GM19468 (cell line): ENCODE data around the gene SCAF1.

Experiments used
- ATAC-seq: cut with Tn5 transposase; IDR thresholded peaks from one replicate; pipeline ENCODE4 v1.9.1; 2021; ENCODE audit warnings: mild to moderate bottlenecking, moderate library complexity, moderate number of reproducible peaks; ENCODE audit not compliant: unreplicated experiment; ENCODE audit errors: extremely low read depth

The SCAF1 gene

DNA sequence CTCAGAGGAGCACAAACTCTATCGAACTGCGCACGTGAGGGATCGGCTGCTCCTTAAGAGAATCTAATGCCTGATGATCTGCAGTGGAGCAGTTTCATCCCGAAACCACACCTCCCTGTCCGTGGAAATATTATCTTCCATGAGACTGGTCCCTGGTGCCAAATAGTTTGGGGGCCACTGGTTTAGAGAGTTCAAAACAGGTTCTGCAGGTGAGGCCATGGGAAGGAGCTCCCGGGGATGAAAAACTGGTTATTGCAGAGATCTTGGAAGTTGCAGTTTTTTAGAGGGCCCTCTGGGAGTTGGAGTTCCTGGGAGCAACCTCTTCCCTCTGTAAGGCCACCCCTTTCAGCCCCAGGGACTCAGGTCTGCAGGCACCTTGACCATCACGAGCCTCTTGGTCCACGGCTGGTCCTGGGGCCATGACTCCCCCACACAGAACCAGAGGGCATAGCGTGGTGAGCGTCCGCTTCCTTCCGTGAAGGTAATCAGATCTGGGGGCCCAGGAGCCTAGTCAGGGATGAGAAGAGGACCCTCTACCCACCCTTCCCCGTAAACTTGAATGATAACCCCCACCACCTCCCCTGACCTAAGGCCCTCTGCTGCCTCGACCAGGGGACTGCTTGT, 18.4 kb downstream of the SCAF1 start:
- no peak for ATAC-seq

DNA sequence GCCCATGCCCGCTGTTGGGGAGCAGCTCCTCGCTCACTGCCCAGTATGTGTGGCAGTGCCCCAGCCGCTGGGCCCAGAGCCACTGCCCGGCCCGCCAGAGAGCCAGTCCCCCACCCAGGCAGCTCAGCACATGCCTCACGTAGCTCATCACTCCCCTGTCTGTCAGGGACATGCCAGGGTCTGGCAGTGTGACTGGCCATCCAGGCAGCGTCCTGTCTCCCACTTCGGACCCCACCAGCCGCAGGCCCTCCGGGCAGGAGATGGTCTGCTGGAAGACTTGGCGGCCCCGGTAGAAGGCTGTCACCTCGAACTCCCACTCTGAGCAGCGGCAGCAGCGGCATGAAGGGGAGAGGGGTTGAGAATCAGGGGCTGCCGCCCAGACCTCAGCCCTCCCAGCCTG, 20.0 kb downstream of the SCAF1 start:
- ATAC-seq, result no peak

DNA sequence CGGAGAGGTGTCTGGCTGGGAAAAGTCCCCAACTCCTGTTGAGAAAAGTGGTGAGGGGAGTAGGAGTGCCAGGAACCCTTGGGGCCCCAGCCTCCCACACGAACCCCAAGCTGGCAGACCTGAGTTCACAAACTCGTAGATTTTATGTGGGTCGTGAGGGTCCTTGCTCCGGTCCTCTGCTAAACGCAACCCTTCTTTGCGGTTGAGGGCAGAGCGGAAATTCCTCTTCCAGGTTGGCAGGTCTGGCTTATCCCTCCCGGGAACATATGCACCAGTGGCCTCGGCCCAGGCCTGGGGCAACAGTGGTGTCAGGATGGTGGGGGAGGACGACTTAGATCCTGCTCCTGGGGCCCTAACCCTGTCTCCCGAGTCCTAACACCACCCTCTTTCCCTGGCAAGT, 21.2 kb downstream of the SCAF1 start:
- no peak for ATAC-seq

DNA sequence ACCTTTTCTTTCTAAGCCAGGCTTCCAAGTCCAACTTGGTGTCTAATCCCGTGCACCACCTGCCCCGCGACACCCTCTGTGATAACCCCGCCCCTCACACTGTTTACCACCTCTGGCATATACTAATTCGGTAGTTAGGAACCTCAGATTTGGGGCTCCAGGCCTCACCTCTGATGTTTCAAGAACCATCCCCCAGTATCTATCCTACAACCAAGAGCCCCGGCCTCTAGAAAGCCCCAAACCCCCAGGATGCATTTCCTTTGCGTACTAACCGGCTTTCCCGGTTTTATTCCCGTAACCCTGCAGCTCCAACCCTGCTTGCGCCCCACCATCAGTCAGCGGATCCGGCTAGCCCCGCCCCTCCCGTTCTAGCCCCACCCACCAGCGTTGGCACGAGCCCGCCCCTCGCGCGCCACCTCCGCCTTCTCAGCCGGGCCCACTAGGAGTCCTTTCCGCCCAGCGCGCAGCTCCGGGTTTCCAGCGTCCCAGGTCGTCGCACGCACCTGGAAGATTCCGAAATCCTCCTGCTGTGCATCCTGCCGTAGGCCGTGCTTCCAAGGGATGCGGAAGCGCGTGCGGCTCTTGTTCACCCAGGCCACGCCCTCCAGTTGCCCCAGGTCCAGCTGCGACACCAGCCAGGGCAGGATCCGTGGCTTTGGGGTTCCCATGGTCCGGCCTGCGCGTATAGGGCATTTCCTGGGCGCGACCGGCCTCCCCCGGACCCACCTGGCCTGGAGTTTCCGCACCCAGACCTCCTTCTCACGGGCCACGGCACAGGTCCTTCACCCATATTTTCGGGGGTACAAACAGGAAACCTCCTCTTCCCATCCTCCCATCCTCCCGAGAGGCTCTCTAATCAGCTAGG, 22.4 kb downstream of the SCAF1 start:
- ATAC-seq, result no peak

DNA sequence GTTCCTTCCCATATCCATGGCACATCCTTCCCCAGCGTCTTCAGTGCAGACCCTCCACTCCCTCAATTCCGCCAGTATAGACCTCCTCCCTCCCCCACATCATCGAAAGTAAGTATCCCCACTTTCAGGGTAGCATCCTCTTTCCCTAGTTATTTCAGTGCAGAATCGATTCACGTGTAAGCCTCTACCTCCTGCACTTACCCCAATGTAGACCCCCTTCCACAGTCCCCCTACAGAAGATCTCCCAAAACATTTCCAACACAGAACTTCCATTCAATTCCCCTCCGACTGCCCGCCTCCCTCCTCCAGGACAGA, 23.0 kb downstream of the SCAF1 start:
- no peak for ATAC-seq

DNA sequence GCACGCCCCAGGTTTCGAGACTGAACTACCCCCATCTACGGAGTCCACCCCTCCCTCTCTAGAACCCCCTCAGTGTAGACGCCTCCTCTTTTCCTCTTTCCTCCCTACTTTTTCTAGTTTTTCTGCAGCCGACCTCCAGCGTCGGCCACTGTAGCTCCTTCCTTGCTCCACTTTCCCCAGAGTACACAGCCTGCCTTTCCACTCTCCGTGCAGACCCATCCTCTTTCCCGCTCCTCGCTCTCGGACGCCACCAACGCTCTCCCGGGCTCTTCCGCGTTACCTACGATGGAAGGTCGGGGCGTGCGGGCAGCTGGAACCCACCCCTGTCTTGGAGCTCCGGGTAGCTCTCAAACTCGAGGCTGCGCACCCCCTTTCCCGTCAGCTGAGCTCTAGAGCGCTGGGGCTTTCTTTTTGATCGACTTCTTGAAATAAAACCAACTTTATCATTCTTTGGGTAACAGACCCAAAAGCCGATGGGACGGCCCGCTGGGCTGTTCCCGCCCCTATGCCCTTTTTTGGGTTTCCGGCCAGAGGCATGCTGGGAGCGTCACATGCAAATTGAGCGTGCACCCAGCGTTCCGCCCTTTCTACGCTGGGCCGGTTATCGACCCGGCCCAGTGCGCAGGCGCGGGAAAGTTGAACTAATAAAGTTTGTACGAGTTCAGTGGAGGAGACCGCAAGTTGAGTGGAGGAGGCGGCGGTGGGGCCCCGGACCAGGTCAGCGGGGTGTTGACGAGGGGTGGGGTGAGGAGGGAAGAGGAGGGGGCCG, 23.5 kb downstream of the SCAF1 start, which contains the start of the genes BCL2L12 and IRF3:
Gene BCL2L12 (plus strand): TSS at position 583 of the 769 bp plus-strand sequence. CDS start 760 bp downstream, outside the sequence.
Gene IRF3 (minus strand): TSS at position 507 of the 769 bp plus-strand sequence. CDS start 1,019 bp downstream, outside the sequence.
- ATAC-seq, result peak; percentile 83

DNA sequence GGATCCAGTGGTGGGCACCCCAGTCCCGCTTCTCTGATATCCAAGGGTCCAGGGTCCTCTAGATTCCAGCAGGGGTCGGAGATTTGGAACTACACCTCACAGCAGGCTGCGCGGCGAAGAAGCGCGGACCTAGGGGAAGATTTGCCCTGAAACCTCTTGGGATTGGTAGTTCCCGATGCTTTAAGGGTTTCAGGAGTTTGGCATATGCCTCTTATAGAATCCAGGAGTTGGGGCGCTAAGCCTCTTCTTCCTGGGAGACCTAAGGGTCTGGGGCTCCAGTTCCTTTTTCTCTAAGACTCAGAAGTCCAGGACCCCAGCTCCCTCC, 24.1 kb downstream of the SCAF1 start:
- ATAC-seq, result no peak

DNA sequence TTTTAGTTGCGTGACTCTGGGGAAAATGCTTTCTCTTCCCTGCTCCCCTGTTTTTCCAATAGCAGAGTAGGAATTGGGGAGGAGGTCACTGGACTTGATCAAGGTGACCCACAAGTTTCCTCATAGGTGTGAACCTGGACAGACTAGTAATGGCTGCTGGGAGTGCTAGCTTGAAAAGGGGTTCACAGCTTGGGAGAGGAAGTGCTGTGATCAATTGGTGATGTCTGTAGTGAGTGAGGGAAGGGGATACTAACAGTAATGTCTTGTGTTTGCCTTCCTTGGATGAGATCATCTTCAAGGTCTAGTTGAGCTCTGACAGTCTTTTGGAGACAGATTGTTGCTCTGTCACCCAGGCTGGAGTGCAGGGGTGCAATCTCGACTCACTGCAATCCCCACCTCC, 25.5 kb downstream of the SCAF1 start:
- ATAC-seq, result no peak

DNA sequence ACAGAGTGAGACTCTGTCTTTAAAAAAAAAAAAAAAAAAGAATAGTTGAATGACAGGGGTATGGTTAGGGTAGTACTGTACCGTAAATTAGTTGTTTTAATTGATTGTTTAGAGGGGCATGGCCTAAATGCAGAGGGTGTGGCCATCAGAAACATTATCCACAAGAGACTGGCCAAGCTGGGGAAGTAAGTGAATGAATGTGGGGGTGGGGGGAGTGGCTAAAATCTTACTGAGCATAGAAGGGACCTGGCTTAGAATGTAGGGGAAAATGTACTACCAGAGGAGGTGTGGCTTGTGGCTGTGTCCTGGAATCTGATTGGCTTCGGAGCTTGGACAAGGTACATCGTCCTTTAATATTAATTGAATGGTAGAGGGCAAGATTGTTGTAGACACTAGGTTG, 27.5 kb downstream of the SCAF1 start:
- no peak for ATAC-seq

DNA sequence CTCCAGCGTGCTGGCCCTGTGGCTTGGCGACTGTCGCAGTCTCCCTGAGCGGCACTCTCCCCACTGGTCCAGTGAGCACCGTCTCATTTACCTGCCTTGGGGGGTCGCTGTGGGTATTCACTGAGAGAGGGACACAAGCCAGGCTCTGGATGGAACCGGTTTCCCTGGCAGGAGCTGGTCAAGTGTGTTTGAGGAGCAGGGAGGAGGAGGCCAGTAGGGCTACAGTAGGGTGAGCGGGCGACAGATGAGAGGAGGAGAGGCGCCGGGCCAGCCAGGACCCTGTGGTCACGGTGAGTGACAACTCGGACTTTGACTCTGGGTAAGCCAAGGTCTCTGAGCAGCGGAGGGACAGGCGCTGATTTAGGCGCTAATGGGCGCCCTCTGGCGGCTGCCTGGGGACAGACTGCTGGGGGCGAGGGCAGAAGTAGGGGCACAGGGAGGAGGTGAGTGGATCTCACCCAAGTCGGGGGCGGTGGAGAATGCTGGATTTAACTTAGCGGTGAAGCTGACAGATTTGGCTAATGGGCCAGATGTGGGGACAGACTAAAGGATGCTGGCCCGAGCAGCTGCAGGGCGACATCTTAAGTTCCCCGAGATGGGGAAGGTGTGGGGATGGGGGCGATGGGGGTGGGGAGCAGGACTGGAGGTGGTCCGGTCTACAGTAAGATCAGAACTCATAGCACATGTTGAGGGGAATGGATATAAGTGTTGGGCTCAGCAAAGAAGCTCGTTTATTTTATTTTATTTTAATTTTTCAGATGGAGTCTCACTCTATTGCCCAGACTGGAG, 30.3 kb downstream of the SCAF1 start:
- no peak for ATAC-seq

DNA sequence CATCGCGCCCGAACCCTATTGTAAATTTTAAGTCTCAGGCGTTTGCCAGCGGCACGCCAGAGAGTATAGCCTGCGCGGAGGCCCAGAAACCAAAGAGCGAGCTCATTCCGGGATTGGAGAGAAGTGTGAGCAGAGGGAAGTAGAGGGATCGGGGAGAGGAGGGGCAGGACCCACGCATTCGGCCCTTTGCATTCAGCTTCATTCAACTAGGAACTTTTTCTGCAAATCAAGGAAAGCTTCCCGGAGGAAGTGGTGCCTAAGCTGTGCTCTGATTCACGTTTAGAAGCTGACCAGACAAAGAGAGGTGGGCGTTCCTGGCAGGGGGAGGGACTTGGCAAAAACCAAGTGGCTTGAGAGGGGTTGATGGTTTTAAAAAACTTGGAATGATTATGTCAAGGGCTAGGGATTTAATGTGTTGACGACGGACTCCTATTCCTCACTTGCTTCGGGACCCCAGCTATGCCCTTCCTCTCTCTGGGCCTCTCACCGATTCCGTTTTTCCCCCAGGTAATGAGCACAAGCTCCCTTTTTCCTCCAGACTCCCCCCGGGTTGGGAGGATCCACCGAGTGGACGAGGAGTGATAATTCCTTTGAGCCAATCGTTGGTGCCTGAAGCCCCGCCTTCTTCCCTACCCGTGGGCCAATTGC, 34.3 kb downstream of the SCAF1 start:
- peak; percentile 71 for ATAC-seq

DNA sequence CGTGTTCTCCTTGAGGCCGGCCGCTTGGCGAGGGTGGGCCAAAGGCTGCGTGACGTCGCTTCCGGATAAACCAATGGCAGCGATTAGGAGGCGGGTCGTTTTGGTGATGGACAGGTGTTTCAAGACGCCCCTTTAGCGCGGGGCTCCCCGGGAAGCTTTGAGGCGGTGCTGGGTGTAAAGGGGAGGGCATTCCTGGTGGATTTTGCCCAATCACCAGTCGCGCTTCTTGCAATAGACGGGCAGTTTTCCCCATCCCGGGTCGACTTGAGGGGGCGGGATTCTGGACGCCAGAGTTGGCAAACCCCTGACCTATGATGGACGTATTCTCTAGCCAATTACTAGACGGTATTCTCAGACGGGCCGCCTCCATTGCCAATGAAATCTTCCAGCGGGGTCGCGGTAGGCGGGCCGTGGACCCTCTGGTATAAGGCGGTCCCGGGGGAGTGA, 34.8 kb downstream of the SCAF1 start:
- ATAC-seq, result no peak

DNA sequence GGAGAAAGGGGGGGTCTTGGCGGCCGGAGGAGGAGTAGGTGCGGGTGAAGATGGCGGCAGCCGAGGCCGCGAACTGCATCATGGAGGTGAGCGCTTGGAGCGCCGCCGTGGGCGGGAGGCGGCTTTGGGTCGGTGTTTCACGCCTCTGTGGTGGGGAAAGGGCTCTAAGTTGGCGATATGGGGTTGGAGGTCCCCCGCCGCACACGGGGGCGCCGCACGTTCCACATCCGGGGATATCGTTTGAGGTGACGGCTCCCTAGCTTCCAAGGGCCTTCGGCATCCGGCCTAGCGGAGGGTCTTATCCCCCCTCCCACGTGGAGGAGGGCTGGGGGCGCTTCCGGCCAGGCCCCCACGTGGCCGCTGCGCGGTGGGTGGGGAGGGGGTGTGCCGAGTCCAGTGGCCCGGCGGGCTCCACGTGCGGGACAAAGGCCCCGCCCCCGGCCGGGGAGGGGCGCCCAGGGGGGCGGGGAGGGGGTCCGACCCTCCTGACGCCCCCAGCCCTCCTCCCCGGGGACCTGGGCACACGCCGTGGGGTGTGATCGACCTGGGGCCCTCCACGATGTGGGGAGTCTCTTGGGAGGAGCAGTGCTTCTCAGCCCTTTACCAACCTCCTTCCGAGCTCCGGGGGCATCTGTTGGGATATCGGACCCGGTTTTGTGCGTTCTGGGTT, 35.4 kb downstream of the SCAF1 start, which contains the start of gene PRMT1:
Gene PRMT1 (plus strand): TSS at position 41 of the 670 bp plus-strand sequence. CDS start 10 bp downstream, at position 51.
- no peak for ATAC-seq

DNA sequence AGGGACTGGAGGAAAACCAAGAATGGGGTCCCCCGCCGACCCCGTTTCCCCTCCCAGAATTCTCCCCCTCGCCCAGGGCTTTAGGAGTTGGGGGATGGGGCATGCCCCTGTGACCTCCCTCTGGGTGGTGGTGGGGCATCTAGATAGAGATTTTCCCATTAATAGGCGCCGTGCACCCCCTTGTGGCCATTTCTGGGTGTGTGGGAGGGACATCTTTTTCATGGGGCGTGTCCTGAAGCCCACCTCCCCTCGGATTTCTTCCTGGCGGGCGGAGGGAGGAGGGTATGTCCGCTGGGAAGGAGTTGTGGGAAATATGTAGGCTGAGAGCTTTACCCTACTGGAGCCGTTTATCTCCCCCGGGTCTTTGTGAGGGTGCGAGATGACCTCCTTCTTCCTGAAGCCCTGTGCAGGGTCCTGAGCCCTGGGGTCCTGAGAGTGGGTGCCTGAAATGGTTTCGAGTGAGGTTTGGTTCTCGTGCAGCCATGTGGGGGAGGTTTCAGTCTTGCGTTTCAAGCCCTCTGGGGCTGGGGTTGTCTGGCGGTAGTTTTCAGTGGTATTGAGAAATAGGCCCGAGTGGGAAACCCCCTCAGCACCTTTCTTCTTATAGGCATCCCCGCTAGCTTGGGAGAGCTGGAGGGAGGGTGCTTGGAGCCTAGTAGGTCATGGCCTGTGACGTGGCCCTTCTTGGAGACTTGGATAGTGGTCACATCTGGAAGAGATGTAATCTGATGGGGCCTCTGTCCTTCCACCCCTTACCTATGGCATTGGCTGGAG, 36.1 kb downstream of the SCAF1 start:
- no peak for ATAC-seq

DNA sequence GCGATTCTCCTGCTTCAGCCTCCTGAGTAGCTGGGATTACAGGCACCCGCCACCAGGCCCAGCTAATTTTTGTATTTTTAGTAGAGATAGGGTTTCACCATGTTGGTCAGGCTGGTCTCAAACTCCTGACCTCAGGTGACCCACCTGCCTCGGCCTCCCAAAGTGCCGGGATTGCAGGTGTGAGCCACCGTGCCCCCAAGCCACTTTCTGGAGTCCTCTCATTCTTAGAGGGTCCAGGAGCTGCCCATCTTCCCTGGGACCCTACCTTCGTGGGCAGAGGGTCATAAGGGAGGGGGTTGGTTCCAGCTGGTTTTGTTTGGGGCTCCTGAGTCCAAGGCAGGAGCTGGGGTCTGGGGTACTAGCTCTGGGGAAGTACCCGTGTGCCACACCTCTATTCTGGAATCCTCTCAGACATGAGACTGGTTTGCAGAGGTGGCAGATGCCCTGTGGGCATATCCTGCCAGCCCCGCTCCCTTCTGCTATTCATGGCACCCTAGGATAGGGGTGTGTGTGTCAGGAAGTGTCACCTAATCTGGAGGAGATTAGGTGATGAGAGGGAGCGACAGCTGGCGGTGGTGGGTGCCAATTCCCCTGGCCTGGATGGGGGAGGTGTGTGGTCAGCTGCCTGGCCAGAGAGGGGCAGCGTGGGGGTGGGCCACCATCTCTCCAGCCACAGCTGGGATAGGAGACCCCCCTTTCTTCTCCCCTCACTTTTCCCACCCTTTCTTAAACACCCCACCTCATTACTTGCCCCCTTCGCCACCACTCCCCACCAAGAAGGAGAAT, 37.2 kb downstream of the SCAF1 start:
- ATAC-seq, result no peak

DNA sequence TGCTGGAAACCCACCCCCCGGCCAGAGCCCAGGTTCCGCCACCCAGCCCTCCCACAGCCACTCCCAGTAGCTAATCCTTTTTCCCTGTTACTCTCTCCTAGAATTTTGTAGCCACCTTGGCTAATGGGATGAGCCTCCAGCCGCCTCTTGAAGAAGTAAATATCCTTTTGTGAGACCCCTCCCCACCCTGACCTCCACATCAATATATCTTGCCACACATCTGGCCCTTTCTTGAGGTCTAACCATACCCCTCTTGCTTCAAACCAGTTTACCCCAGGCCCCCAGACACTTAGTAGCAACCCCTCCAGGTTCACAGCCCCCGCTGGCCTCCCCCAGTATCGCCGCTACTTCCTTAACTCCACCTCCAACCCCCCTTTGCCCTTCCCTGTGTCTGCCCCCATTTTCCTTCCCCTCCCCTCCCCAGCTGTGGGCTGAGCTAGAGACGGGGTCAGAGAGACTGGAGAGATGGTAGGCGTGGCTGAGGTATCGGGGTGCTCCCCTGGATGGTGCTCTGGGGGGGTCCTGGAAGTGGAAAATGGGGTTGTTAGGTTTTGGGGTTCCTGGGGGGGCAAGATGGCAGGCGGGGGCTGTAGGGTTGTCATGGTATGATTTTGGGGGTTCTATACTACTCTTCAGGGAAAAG, 37.9 kb downstream of the SCAF1 start:
- ATAC-seq, result no peak
